ENCODE measurements around the gene COG5.

The COG5 gene

DNA sequence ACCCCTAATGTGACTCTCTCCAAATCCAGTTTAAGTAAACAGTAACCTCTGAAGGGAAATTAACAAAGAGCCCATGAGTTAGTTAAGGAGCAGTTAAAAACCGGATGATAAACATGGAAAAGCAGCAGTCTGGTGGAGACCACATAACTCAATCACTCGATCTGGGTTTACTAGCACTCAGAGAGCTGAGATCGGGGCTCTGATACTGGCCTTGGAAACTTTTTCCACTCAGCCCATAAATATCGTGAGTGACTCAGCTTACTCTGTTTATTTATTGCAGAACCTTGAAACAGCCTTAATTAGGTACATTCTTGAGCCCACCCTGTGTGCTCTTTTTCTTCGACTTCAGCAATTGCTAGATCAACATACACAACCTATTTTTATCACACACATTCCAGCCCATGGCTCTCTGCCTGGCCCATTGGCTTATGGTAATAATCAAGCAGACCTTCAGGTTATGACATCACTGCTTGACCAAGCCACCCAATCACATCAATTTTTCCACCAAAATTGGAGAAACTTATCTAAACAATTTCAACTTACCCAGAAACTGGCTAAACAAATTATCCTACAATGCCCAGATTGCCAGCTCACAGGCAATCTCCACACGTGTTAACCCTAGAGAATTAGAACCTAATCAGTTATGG, 176.0 kb downstream of the COG5 start:
- no peak for DNase-seq

DNA sequence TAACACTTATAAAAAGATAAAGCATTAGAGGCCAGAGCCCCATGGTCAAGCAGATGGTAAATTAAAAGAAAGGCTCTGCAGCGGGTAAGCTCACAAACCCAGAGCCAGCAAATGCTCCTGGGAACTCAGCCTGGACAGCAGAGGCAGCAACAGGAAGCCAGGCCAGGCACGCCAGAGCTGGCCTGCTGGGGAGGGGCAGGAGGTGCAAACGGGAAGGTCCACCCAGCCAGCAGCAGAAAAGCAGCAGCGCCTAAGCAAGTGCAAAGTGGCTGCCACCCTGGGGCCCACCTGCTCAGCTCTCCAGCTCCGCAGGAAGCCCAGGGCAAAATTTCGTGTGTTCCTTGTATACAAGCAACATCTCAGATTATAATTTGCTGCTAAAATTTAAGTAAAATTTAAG, 176.6 kb downstream of the COG5 start:
- no peak for DNase-seq

DNA sequence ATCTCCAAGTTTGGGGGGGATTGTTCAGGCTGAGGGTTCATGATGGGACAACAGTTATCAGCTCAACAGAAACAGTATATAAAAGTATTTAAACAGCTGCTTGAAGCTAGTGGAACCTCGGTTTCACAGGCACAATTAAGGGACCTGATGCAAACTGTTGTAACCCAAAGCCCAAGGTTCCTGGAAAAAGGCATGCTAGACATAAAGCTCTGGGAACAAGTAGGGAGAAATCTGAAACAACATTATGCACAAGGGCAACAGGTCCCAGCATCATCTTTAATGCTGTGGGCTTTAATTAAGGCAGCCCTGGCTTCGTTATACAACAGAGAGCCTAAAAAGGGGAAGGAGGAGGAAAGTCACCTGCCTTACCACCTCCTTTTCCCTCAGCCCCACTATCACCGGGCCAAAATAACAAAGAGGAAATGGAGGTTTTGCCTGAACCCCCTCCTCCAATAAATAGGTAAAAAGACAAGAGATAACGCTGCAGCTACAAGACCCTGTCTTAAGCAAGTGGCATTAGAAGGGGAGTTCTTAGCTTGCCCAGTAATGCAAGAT, 177.1 kb downstream of the COG5 start:
- no peak for DNase-seq

DNA sequence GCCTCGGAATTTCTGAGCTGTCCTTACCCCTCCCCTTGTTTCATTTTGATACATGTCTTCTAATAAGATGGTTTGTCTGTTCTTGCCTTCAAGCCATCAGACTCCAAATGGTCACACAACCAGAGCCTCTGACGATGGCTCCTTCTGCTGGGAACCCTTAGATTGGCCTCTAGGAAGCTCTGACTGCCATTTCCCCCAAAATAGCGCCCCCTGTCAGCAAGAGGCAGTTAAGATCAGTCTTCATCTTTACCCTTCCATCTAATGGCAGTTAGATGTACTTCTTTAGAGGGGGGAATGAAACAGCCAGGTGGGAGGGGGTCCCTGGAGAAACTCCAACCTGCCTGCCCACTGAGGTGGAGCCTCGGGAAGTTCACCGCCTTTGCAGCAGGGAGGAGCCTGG, 179.7 kb downstream of the COG5 start:
- DNase-seq = no peak

DNA sequence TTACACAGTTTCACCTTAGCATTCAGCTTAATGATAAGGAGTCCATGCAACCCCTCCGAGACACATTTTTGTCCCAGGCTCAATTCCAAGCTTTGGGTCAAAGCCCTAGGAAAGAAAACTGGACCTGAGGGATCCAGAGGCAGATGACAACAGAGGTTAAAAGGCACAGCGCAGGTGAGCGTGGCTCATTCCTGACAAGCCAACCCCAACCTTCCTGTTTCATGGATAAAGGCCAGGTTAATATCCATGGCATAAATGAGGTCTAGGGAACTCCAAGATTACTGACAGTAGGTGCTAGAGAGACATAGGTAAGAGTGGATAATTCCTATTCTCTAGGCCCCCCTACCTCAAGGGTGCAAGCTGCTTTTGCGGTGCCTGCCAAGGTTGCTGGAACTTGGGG, 180.5 kb downstream of the COG5 start:
- DNase-seq = no peak

DNA sequence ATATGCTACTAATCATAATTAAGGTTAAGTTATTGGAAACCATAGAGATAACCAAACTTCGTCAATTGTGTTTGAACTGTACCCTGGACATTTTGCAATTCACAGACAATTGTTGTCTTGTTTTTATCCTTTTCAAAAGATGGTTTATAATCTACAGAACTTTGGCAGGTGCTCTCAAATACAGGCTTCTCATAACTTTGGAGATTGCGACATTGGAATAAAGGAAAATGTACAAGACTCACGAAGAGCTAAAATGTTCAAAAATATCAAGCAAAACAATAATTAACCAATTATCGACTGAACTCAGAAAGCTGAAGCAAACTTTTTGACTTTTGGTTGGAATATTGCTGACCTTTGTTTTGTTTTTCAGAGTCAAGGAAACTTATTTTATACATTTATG, 182.3 kb downstream of the COG5 start:
- DNase-seq = no peak

DNA sequence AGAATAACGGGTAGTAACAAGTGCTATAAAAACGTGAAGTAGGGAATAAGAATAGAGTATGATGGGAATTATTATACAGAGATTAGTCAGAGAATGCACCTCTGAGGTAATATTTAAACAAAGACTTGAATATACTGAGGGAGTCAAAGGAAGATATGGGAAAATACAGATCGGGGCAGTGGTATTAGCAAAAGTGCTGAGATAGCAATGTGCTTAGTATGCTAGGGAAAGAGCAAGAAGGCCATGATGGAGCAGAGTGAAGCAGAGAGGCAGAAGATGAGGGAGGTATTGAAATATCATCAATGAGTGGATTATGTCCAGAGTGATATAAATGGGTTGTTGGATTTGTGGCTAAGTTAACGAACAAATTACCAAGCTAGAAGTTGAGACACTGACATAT, 190.4 kb downstream of the COG5 start:
- DNase-seq = no peak

DNA sequence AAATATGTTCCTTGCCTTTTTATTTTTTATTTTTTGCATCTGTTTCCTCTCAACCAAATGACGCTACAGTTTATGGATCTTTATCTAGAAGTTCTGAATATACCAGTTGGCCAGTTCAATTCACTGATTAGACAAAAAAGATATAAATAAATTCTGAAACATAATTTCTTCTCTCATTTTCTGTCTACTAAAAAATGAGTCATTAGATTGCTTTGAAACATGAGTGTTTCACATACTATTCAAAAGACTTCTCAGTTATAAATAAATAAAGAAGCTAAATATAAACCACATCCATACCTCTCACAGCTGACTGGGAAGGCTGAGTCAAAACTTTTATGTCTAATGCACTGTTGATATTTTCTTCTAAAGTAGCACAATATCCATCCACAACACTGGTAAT, 191.4 kb downstream of the COG5 start:
- no peak for DNase-seq

DNA sequence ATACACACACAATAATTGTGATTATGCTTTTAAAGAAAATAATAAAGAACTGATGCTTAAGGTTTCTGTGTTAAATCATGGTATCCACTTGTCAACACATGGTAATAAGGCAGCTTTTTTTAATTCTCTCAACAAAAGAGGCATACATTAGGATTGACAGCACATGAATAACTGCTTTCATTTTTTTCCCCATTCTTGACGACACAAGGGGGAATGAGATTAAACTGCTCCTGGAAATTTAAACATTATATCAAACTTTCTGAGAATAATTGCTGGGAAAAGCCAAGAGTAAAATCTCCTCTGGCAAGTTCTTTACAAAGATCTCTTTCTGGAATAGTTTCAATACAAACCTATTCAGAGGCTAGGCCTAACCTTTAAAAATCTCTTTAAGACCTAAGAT, 192.9 kb downstream of the COG5 start:
- no peak for DNase-seq

DNA sequence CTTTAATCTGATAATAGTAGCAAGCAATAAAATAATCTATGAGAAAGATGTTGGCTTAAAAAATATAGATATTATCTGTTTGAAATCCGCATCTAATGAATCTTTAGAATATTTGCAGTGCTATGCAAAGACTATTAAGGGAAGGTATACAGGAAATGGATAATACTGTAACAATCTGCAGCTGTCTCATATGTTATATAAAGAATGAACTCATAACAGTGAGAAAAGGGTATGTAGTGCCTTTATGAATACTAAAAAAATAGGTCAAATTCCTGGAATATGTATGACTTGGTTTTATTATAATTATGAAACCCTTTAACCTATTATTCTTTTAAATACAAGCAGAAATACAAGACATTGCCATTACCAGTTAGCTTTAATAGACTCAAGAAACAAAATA, 198.9 kb downstream of the COG5 start:
- no peak for DNase-seq

DNA sequence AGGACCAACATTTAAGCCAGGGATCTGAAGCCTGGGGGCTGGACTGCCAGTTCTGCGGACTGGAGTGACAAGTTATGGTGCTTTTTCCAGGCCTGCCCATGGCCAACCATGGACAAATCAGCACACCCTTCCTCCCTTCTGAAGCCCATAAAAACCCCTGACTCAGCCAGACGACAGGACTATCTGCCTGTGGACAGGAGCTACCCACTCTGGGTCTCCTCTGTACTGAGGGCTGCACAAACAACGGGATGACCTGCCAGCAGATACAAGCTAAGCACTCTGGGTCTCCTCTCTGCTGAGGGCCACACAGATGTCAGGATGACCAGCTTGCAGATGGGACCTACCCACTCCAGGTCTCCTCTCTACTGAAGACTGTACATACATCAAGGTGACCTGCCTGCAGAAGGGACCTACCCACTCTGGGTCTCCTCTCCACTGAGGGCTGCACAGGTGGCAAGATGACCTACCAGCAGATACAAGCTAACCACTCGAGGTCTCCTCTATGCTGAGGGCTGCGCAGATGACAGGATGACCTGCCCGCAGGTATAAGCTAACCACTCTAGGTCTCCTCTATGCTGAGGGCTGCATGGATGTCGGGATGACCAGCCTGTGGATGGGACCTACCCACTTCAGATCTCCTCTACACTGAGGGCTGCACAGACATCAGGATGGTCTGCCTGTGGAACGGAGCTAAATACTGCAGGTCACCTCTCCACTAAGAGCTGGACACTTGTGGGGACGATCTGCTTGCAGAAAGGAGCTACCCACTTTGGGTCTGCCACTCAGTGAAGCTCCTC, 204.0 kb downstream of the COG5 start:
- no peak for DNase-seq

DNA sequence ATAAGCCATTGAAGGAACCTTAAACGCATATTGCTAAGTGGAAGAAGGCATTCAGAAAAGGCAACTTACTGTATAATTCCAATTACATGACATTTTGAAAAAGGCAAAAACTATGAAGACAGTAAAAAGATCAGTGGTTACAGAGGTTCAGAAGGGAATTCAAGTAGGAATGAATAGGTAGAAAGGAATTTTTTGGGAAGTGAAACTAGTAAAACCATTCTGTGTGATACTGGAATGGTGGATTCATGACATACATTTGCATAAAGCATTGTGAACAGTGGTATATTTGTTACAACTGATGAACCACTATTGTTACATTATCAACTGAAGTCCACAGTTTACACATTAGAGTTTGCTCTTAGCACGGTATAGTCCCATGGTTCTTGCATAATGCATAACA, 208.1 kb downstream of the COG5 start:
- no peak for DNase-seq

DNA sequence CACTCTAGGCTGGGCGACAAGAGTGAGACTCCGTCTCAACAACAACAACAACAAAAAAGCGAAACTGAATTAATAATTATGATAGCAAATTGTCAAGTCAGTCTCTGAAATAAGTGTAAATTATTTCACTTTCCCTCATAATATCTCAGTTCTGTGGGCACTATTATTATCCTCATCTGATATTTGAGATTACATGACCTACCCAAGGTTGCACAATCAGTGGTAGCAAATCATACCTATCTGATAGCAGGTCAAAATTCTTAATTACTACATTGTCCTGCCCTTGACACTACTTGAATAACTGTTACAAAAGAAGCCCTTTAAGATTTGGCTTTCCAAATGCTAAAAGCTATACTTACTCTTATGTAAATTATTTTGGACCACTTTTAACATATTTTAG, 209.1 kb downstream of the COG5 start:
- no peak for DNase-seq

DNA sequence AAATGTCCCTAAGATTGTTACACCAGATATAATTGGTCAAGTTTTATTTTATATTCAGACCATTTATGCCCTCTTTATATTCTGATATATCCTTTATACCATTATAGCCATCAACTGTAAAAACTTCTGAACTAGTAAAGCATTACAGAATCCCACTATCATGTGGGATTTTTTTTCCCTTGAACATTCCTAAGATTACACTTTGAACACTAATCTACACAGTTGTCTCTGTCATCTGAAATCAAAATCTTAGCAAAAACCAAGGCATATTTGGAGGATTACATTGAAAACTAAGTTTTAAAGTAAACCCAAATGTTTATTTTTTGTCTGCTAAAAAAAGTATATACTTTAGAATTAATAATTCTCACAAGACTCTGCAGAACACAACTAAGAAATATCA, 210.0 kb downstream of the COG5 start:
- no peak for DNase-seq

DNA sequence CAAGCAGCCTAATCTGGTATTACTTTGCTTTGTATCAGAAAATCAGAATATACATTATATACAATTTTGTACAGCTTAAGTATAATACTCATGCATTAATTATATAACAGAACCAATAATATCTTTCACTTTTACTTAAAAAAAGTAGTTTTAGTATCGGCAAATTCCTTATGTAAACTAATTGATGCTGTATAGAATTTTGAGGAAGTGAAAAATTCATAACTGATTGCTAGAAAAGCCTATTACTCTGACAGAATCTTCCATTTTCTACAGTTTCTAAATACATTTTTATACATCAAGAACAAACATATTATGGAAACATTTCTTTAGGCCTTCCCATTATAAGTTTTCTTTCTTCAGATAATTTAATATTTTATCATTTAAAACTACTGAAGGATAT, 217.8 kb downstream of the COG5 start:
- DNase-seq = no peak

DNA sequence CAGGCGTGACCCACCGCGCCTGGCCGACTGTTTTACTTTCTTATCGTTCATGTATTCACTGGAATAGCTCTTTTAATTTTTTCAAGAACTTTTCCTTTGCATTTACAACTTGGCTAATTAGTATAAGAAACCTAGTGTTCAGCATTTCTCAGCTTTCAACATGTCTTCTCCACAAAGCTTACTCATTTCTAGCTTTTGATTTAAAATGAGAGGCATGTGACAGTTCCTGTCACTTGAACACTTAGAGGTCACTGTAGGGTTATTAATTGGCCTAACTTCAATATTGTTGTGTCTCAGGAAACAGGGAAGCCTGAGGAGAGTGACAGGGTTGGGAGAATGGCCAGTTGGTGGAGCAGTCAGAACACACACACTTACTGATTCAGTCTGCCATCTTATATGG, 218.9 kb downstream of the COG5 start:
- DNase-seq = no peak

DNA sequence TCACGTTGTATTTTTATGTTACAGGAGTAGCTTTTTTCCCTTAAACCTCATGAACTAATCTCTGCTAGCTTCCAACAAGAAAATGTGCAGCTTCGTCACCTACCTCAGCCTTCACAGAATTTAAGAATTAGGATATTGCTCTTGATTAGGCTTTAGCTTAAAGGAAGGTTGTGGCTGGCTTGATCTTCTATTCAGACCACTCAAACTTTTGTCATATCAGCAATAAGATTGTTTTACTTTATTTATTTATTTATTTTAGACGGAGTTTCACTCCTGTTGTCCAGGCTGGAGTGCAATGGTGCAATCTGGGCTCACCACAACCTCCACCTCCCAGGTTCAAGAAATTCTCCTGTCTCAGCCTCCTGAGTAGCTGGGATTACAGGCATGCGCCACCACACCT, 219.4 kb downstream of the COG5 start:
- DNase-seq = no peak

DNA sequence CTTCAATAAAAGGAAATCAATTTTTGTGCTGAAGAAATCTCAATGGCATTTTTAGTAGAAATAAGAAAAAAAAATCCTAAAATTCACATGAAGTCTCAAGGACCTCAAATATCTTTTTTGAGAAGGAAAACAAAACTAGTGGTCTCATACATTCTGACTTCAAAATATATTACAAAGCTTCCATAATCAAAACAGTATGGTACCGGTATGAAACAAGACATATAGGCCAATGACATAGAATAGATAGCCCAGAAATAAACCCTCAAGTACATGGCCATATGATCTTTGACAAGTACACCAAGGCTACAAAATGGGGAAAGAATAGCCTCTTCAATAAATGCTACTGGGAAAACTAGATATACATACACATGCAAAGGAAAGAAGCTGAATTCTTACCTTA, 225.6 kb downstream of the COG5 start:
- DNase-seq = no peak

DNA sequence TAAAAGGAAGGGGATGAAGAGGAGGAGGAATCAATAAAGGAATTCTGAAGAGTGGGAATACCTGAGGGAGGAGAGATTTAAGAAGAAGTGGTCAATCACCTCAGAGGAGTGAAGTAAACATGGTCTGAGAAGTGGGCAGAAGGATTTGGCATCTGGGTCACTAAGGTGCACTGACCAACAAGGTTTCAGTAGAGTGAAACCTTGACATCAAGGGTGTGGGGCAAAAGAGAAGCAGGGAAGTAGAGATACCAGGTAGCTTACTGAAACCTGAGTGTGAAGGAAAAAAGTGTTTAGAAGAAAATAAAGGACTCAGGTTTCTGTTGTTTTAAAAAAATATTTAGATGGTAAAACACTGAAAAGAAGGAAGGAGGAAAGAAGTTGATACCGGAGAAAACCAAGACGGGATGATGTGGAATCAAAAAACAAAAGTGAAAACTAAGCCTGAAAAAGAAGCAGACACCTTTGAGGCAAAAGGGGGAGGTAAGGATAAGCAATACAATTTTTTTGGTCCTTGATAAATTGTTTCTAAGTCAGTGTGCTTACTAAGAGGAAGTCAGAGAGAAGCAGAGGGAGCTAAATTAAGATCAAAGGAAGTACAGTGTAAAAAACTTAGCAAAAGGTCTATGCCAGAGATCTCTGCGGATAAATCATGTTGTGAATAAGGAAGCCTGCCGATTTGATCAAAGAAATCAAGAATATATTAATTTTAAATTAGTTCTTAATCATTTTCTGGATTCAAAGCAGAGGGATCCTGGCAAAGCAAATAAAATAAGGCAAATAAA, 231.0 kb downstream of the COG5 start:
- DNase-seq = no peak

DNA sequence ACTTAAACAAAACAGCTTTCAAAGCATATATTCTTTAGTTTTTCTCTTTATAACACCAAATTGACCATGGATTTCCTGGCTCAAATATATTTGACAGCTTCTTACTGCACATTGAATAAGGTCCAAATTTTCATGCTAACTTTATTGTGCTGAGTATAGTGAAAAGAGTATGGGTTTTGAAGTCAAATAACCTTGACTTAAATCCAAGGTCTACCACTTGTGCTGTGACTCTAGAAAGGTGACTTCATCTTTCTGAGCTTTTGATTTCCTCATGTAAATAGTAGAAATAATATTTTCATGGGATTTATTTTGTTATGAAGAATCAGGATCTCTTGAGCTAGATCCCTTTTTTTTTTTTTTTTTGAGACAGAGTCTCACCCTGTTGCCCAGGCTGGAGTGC, 233.2 kb downstream of the COG5 start:
- no peak for DNase-seq

DNA sequence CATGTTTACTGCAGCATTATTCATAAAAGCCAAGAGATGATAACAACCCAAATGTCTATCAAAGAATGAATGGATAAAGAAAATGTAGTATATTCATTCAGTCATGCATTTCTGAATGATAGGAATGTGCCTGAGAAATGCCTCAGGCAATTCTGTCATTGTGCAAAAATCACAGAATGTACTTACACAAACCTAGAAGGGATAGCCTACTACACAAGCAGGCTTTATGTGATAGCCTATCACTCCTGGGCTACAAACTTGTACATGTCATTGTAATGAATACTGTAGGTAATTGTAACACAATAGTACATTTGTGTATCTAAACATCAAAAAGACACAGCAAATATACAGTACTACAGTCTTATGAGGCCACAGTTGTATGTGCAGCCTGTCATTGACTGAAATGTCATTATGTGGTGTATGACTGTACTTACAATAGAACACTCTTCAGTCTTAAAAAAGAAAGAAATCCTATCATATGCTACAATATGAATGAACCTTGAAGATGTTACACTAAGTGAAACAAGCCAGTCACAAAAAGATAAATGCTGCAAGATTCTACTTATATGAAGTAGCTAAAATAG, 235.6 kb downstream of the COG5 start:
- DNase-seq = no peak

DNA sequence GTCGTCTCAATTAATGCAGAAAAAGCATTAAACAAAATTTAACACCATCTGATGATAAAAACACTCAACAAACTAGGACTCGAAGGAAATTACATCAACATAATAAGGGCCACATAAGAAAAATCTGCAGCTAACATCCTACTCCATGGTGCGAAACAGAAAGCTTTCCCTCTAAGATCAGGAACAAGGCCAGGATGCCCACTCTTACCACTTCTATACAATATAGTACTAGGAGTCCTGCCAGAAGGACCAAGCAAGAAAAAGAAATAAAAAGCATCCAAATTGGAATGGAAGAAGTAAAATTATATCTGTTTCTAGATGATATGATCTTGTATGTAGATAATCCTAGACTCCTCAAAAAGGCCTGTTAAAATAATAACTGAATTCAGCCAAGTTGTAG, 237.7 kb downstream of the COG5 start:
- no peak for DNase-seq

DNA sequence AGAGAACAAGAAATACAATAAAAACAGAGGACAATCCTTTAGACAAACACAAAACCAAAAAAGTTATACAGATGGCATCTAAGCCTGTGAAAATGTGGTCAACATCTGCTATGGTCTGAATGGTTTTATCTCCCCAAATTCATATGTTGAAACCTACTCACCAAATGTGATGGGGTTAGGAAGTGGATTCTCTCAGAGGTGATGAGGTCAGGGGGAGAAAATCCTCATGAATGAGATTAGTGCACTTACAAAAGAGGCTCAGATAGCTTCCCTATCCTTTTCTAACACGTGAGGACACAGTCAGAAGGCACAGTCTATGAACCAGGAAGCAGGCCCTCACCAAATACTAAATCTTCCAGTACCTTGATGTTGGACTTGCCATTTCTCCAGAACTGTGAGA, 241.7 kb downstream of the COG5 start:
- DNase-seq = no peak

DNA sequence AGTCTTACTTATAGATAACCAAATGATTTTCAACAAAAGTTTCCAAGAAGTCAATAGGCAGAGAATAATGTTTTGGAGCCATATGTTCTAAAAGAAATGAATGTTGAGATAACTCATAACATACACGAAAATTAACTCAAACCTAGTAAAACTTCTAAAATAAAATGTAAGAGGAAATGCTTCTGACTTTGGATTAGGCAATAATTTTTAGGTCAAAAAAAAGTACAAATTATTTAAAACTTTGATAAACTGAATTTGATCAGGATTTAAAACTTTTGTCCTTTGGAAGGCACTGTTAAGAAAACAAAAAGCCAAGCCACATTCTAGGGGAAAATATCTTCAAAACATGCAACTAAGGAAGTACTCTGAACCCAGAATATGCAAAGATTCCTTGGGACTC, 242.1 kb downstream of the COG5 start:
- no peak for DNase-seq

Data from NCI-H2171 treated with DMSO at 0.1 percent for 48 hours (cell line).